ENCODE results near the gene PEF1.

The PEF1 gene

GRCh38 chr1:31657972-31658510, 13.4 kb upstream of the PEF1 start:
- peak overlapping the region in 3 of 21 experiments; percentile 13 to 31 (median 30) for H3K27ac ChIP-seq
- H3K4me3 ChIP-seq, result no peak overlapping the region

- Histone ChIP-seq H3K4me3 (no peak overlapping the region), H3K27ac (peak overlapping the region in 3 of 21 experiments; percentile 14 to 42 (median 35))
Measured at GRCh38 chr1:31657020-31657804, 12.5 kb upstream of the PEF1 start.

GRCh38 chr1:31655756-31656155, 11.1 kb upstream of the PEF1 start:
- Histone ChIP-seq H3K4me3 (no peak overlapping the region), H3K27ac (peak overlapping the region in 8 of 21 experiments; percentile 16 to 80 (median 51))

- H3K27ac ChIP-seq, result peak overlapping the region in 7 of 21 experiments; percentile 21 to 80 (median 45)
Measured at GRCh38 chr1:31655104-31655503, 10.4 kb upstream of the PEF1 start.

GRCh38 chr1:31654474-31654776, 9.7 kb upstream of the PEF1 start:
- H3K27ac ChIP-seq, result peak overlapping the region in 3 of 21 experiments; percentile 36 to 80 (median 68)
- H3K4me3 ChIP-seq, result no peak overlapping the region

More at GRCh38 chr1:31655104-31655503, 10.4 kb upstream of the PEF1 start:
- no peak overlapping the region for H3K4me3 ChIP-seq

GRCh38 chr1:31653717-31654473, 9.2 kb upstream of the PEF1 start:
- H3K4me3 ChIP-seq, result no peak overlapping the region
- peak overlapping the region in 4 of 21 experiments; percentile 12 to 80 (median 36) for H3K27ac ChIP-seq

GRCh38 chr1:31652891-31653499, 8.3 kb upstream of the PEF1 start:
- no peak overlapping the region for H3K4me3 ChIP-seq
- peak overlapping the region in 7 of 21 experiments; percentile 12 to 80 (median 35) for H3K27ac ChIP-seq

GRCh38 chr1:31651766-31652165, 7.1 kb upstream of the PEF1 start:
- Histone ChIP-seq H3K4me3 (no peak overlapping the region), H3K27ac (peak overlapping the region in 15 of 21 experiments; percentile 6 to 77 (median 46))

- Histone ChIP-seq H3K4me3 (no peak overlapping the region), H3K27ac (peak overlapping the region in 14 of 21 experiments; percentile 20 to 77 (median 55))
Measured at GRCh38 chr1:31651089-31651420, 6.4 kb upstream of the PEF1 start.

GRCh38 chr1:31650161-31651088, 5.7 kb upstream of the PEF1 start:
- peak overlapping the region in 16 of 21 experiments; percentile 35 to 77 (median 53) for H3K27ac ChIP-seq
- H3K4me3 ChIP-seq, result no peak overlapping the region

GRCh38 chr1:31648641-31649357, 4.1 kb upstream of the PEF1 start:
- peak overlapping the region in 14 of 21 experiments; percentile 7 to 59 (median 38) for H3K27ac ChIP-seq

GRCh38 chr1:31648190-31648589, 3.5 kb upstream of the PEF1 start:
- Histone ChIP-seq H3K27ac (peak overlapping the region in 13 of 21 experiments; percentile 5 to 59 (median 37)), H3K4me3 (no peak overlapping the region)

More at GRCh38 chr1:31648641-31649357, 4.1 kb upstream of the PEF1 start:
- H3K4me3 ChIP-seq, result no peak overlapping the region

- Histone ChIP-seq H3K27ac (peak overlapping the region in 4 of 21 experiments; percentile 35 to 44 (median 40)), H3K4me3 (no peak overlapping the region)
Measured at GRCh38 chr1:31647106-31647505, 2.4 kb upstream of the PEF1 start.

GRCh38 chr1:31646259-31646960, 1.7 kb upstream of the PEF1 start:
- no peak overlapping the region for H3K4me3 ChIP-seq
- H3K27ac ChIP-seq, result peak overlapping the region in 2 of 21 experiments; percentile 35 to 44

- peak overlapping the region; percentile 59 to 98 (median 89) for H3K4me3 ChIP-seq
- H3K27ac ChIP-seq, result peak overlapping the region; percentile 25 to 100 (median 99)
Measured at GRCh38 chr1:31645274-31645568, 545 bp upstream of the PEF1 start.

- peak overlapping the region; percentile 59 to 98 (median 89) for H3K4me3 ChIP-seq
- H3K27ac ChIP-seq, result peak overlapping the region; percentile 75 to 100 (median 99)
Measured at GRCh38 chr1:31643976-31644559, 608 bp downstream of the PEF1 start.

- H3K4me3 ChIP-seq, result no peak overlapping the region
Measured at GRCh38 chr1:31642897-31643296, 1.8 kb downstream of the PEF1 start.

More at GRCh38 chr1:31642897-31643296, 1.8 kb downstream of the PEF1 start:
- H3K27ac ChIP-seq, result peak overlapping the region in 2 of 21 experiments; percentile 3 to 52
